Uterus (tissue), 2 donors: ENCODE results near the gene PSENEN.

Experiments
- CTCF ChIP-seq, 4 experiments: fragments of 200-600 bp in 2 of 4; fragments of 450-650 bp in 2 of 4; sonication (generic) in 2 of 4; IDR thresholded peaks; one replicate each; pipeline ENCODE4 v1.5.1; 2016 to 2019; ENCODE audit warnings: antibody characterized with exemption in 4 of 4, mild to moderate bottlenecking in 2 of 4, moderate library complexity in 1 of 4
- POLR2A ChIP-seq, 2 donors: fragments of 450-650 bp; IDR thresholded peaks; one replicate each; pipeline ENCODE4 v1.6.1; 2016; ENCODE audit warnings: antibody characterized with exemption in 2 of 2, mild to moderate bottlenecking in 1 of 2, moderate library complexity in 1 of 2

GRCh38 chr19:35715355-35715809 lies 30.1 kb upstream of the PSENEN start:
- no peak for TF ChIP-seq POLR2A (IDR thresholded peaks at IDR 0.05)
- TF ChIP-seq CTCF (IDR thresholded peaks at IDR 0.05): no peak
